Neural progenitor cell (in vitro differentiated cells): ENCODE results near the gene OCA2. TPM values are rescaled to one million over a fixed set of nuclear protein-coding genes. Genes with fewer than 3 reads are reported as not detected.

Experiments
- DNase-seq: peaks from one replicate; pipeline ENCODE4 v3.0.0-alpha.2; 2016; ENCODE audit warnings: low spot score
- H2AFZ ChIP-seq: fragments of 200-600 bp; sonication (generic); replicated peaks from 2 replicates; pipeline ENCODE4 v1.6.1; 2016; ENCODE audit warnings: antibody characterized with exemption
- H3F3A ChIP-seq: fragments of 200-600 bp; sonication (generic); 2 replicates; pipeline ENCODE4 v1.6.1; 2016; ENCODE audit warnings: antibody characterized with exemption, low read depth
- H3K27ac ChIP-seq: fragments of 200-600 bp; sonication (generic); 2 replicates; pipeline ENCODE4 v1.5.1; 2016; ENCODE audit warnings: mild to moderate bottlenecking
- H3K27me3 ChIP-seq: fragments of 200-600 bp; sonication (generic); 2 replicates; pipeline ENCODE4 v1.6.1; 2016; ENCODE audit warnings: mild to moderate bottlenecking, moderate library complexity
- H3K36me3 ChIP-seq: fragments of 200-600 bp; sonication (generic); 2 replicates; pipeline ENCODE4 v1.5.1; 2016
- H3K4me1 ChIP-seq: fragments of 200-600 bp; sonication (generic); 2 replicates; pipeline ENCODE4 v1.6.1; 2016; ENCODE audit warnings: mixed run types
- H3K4me2 ChIP-seq: fragments of 200-600 bp; sonication (generic); 2 replicates; pipeline ENCODE4 v1.6.1; 2016
- H3K4me3 ChIP-seq: fragments of 200-600 bp; sonication (generic); 2 replicates; pipeline ENCODE4 v1.5.1; 2016
- H3K79me2 ChIP-seq: fragments of 200-600 bp; sonication (generic); 2 replicates; pipeline ENCODE4 v1.6.1; 2016; ENCODE audit warnings: low read depth
- H3K9ac ChIP-seq: fragments of 200-600 bp; sonication (generic); 2 replicates; pipeline ENCODE4 v1.6.1; 2016
- H3K9me3 ChIP-seq: fragments of 200-600 bp; sonication (generic); 2 replicates; pipeline ENCODE4 v1.5.1; 2016; ENCODE audit warnings: low read depth
- H4K20me1 ChIP-seq: fragments of 200-600 bp; sonication (generic); 2 replicates; pipeline ENCODE4 v1.6.1; 2016; ENCODE audit warnings: low read depth
- H3K27ac Mint-ChIP-seq: 3 replicates; pipeline ENCODE4 v1.8.0; 2021; ENCODE audit warnings: mixed read lengths
- H3K27me3 Mint-ChIP-seq: 2 replicates; pipeline ENCODE4 v1.8.0; 2022; ENCODE audit warnings: low read depth, mild to moderate bottlenecking, inconsistent platforms, moderate library complexity, mixed read lengths; ENCODE audit not compliant: insufficient read depth
- H3K36me3 Mint-ChIP-seq: 3 replicates; pipeline ENCODE4 v1.8.0; 2021; ENCODE audit warnings: mixed read lengths
- H3K4me1 Mint-ChIP-seq: 3 replicates; pipeline ENCODE4 v1.8.0; 2021; ENCODE audit warnings: mixed read lengths
- H3K4me3 Mint-ChIP-seq: 3 replicates; pipeline ENCODE4 v1.8.0; 2021; ENCODE audit warnings: mild to moderate bottlenecking, moderate library complexity, mixed read lengths
- H3K9me3 Mint-ChIP-seq: 3 replicates; pipeline ENCODE4 v1.8.0; 2020; ENCODE audit warnings: mixed read lengths
- EZH2 ChIP-seq: fragments of 200-600 bp; sonication (generic); IDR thresholded peaks from 2 replicates; pipeline ENCODE4 v1.6.1; 2017; ENCODE audit warnings: antibody characterized with exemption, mild to moderate bottlenecking, moderate library complexity
- EZH2phosphoT487 ChIP-seq: fragments of 200-600 bp; sonication (generic); IDR thresholded peaks from 2 replicates; pipeline ENCODE4 v1.6.1; 2017; ENCODE audit warnings: antibody characterized with exemption
- total RNA-seq: library from RNA; depleted of rRNA; stranded (reverse); fragments of >200 nt; gene quantifications from 2 replicates; pipeline ENCODE4 v1.2.3, GENCODE V29; 2015; ENCODE audit warnings: low replicate concordance
- TF ChIP-seq, protein P1 (sequence below): fragments of 200-600 bp; sonication (generic); IDR thresholded peaks from 2 replicates; pipeline ENCODE4 v1.5.1; 2017; ENCODE audit warnings: antibody characterized with exemption, mild to moderate bottlenecking

Gene OCA2
- total RNA-seq, 1 donor from 2014 or later = 1.0 TPM

DNA sequence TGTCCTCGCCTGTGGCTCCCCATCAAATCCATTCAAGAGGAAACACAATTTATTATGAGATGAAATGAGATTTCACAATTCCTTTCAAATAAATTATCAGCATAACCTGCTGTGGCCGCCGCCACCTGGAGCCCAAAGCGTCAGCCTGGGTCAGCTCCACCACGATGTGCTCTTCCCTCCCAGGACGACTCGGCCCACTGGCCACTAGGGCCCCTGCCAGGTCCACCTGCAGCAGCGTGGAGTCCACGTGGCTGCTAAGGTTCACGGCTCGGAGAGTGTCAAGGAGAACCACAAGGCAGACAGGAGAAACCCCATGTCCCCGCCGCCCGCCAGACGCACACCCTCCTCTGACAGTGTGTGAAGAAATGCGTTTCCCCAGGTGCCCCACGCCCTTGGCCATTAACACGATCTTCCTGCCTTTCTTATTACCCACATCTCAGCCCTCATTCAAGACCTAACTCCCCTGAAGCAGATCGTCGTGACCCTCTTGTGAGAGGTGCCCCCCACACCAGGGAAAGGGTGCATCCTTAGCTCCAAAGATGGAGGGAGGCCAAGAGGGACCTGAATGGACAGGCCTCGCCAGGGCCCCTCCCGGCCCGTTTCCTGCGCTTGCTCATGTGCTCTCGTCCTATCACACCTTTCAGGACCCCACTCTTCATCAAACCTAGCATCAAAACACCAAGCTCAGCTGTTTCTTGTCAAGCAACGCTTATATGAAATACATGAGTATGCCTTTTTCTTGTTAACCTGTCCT is 80.6 kb downstream of the OCA2 start:
- no peak for DNase-seq
- H3K9ac ChIP-seq = no peak overlapping the region
- no peaks in the 10 kb centered on the region for H3K27me3 ChIP-seq
- Mint-ChIP-seq H3K4me1 (peaks cover 24% of the 10 kb centered on the region), H3K9me3 (peaks cover 3% of the 10 kb centered on the region), H3K27me3 (peaks cover 7% of the 10 kb centered on the region), H3K27ac (peak overlapping the region; percentile 38), H3K4me3 (no peak overlapping the region), H3K36me3 (no peaks in the 10 kb centered on the region)
- H3F3A ChIP-seq = peaks cover 15% of the 10 kb centered on the region
- H4K20me1 ChIP-seq = no peaks in the 10 kb centered on the region
- TF ChIP-seq EZH2phosphoT487 = no peak
- no peak for TF ChIP-seq EZH2
- TF ChIP-seq, protein P1, sequence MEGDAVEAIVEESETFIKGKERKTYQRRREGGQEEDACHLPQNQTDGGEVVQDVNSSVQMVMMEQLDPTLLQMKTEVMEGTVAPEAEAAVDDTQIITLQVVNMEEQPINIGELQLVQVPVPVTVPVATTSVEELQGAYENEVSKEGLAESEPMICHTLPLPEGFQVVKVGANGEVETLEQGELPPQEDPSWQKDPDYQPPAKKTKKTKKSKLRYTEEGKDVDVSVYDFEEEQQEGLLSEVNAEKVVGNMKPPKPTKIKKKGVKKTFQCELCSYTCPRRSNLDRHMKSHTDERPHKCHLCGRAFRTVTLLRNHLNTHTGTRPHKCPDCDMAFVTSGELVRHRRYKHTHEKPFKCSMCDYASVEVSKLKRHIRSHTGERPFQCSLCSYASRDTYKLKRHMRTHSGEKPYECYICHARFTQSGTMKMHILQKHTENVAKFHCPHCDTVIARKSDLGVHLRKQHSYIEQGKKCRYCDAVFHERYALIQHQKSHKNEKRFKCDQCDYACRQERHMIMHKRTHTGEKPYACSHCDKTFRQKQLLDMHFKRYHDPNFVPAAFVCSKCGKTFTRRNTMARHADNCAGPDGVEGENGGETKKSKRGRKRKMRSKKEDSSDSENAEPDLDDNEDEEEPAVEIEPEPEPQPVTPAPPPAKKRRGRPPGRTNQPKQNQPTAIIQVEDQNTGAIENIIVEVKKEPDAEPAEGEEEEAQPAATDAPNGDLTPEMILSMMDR = no peak
- no peak overlapping the region for H3K27ac ChIP-seq
- no peaks in the 10 kb centered on the region for H3K36me3 ChIP-seq
- no peak overlapping the region for H3K4me3 ChIP-seq
- no peak overlapping the region for H3K4me2 ChIP-seq
- peaks cover 15% of the 10 kb centered on the region for H3K4me1 ChIP-seq
- H3K79me2 ChIP-seq = no peaks in the 10 kb centered on the region
- H2AFZ ChIP-seq = no peak overlapping the region
- no peaks in the 10 kb centered on the region for H3K9me3 ChIP-seq

DNA sequence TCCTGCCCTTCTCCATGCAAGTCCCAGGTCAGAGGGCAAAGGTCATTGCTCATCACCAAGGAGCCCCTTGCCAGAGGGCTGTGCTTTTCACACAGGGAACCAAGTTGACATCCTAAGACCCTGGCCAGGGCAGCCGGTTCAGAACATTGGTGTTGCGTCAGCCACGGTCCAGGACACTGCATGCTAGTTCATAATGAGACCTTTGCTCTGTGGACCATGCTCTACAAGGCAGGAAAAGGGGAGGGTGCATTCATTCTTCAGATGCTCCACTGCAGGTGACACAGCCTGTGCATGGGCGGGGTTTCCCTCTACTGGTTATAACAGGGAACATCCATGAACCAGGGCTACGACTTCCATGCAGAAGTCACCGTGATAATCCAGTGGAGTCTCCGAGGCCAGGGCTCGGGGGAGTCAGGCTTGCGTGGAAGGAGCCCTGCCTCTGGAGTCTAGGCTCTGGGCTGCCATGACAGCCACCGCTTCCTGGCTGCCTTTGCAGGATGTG is 81.6 kb downstream of the OCA2 start:
- H3K4me3 Mint-ChIP-seq = no peak overlapping the region
- Histone ChIP-seq H3K9me3 (no peaks in the 10 kb centered on the region), H3K4me3 (no peak overlapping the region), H4K20me1 (no peaks in the 10 kb centered on the region), H2AFZ (no peak overlapping the region), H3F3A (peaks cover 15% of the 10 kb centered on the region), H3K4me2 (no peak overlapping the region), H3K79me2 (no peaks in the 10 kb centered on the region), H3K27ac (no peak overlapping the region), H3K9ac (no peak overlapping the region), H3K36me3 (no peaks in the 10 kb centered on the region), H3K4me1 (peaks cover 15% of the 10 kb centered on the region), H3K27me3 (no peaks in the 10 kb centered on the region)
- peaks cover 3% of the 10 kb centered on the region for H3K9me3 Mint-ChIP-seq
- peaks cover 6% of the 10 kb centered on the region for H3K27me3 Mint-ChIP-seq
- no peak for TF ChIP-seq EZH2phosphoT487
- TF ChIP-seq, protein P1 = peak; percentile 42
- no peak overlapping the region for H3K27ac Mint-ChIP-seq
- H3K36me3 Mint-ChIP-seq = no peaks in the 10 kb centered on the region
- peaks cover 24% of the 10 kb centered on the region for H3K4me1 Mint-ChIP-seq
- peak; percentile 45 for DNase-seq

DNA sequence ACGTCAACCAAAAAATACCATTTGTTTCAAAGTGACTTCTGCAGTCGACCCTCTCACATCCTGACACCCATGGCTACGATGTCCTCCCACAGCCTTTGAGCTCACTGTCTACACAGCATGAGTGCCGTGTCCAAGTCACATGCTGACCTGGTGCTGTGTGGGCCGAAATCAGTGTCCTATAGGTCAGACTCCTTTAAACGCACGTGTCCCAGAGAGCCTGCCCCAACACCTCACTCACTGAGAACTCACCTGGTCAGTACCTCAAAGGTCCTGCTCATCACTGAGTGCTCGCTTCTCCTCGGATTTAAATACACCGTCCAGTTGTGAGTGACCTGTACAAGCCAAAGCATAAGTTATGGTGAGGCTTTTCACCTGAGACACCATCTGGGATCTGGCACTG is 83.3 kb downstream of the OCA2 start:
- Histone ChIP-seq H3K4me3 (no peak overlapping the region), H3F3A (peaks cover 12% of the 10 kb centered on the region), H3K27me3 (no peaks in the 10 kb centered on the region), H3K79me2 (no peaks in the 10 kb centered on the region), H3K9ac (no peak overlapping the region), H2AFZ (no peak overlapping the region), H3K4me1 (peaks cover 15% of the 10 kb centered on the region), H3K4me2 (no peak overlapping the region), H3K36me3 (no peaks in the 10 kb centered on the region), H3K27ac (no peak overlapping the region), H4K20me1 (no peaks in the 10 kb centered on the region), H3K9me3 (no peaks in the 10 kb centered on the region)
- H3K9me3 Mint-ChIP-seq = peaks cover 3% of the 10 kb centered on the region
- no peaks in the 10 kb centered on the region for H3K36me3 Mint-ChIP-seq
- TF ChIP-seq EZH2phosphoT487 = no peak
- TF ChIP-seq, protein P1 = no peak
- no peak for TF ChIP-seq EZH2
- peaks cover 8% of the 10 kb centered on the region for H3K27me3 Mint-ChIP-seq
- H3K27ac Mint-ChIP-seq = no peak overlapping the region
- DNase-seq = no peak
- peaks cover 22% of the 10 kb centered on the region for H3K4me1 Mint-ChIP-seq
- H3K4me3 Mint-ChIP-seq = no peak overlapping the region
